ENCODE measurements around the gene TP53TG3E.
"Not testable (repeated sequence)": the region's sequence is repeated elsewhere in the genome, so short reads cannot be mapped to it uniquely, and the experiment has no call there.

TP53TG3E gene, protein sequence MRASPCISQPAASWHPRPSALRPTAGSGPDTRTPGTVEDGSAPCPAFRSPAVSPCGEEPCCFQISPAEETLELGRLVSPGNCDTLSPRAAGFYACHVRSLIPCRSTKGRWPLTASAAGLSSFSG

DNA sequence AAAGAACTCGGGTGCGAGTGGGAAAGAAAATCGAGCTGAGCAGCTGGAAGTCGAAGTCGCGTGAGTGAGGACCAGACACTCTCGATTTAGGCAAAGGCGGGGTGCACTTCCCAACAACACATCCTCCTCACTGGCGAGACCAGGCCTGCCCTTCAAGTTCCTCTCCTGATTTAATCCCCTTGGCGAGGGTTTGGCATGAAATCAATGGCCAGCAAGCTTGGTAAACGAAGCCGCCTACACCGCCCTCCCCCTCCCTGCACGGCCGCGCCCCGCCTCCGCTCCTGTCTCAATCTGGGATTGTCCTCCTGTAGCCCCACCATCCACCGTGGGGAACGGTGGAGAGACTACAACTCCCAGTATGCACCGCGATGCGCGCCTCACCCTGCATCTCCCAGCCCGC, at the start of gene TP53TG3E:
Gene TP53TG3E, plus strand, starts transcription at position 301 of the 400 bp plus-strand sequence. Its CDS starts 68 bp downstream, at position 369.
- DNase-seq = not testable (repeated sequence)

DNA sequence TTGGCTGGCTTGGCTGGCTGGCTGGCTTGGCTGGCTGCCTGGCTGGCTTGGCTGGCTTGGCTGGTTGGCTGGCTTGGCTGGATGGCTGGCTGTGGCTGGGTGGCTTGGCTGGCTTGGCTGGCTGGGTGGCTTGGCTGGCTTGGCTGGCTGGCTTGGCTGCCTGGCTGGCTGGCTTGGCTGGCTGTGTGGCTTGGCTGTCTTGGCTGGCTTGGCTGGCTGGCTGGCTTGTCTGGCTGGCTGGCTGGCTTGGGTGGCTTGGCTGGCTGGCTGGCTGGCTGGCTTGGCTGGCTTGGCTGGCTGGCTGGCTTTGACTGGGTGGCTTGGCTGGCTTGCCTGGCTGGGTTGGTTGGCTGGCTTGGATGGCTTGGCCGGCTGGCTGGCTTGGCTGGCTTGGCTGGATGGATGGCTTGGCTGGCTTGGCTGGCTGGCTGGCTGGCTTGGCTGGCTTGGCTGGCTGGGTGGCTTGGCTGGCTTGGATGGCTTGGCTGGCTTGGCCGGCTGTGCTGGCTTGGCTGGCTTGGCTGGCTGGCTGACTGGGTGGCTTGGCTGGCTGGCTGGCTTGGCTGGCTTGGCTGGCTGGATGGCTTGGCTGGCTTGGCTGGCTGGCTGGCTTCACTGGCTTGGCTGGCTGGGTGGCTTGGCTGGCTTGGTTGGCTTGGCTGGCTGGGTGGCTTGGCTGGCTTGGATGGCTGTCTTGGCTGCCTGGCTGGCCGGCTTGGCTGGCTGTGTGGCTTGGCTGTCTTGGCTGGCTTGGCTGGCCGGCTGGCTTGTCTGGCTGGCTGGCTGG, 32.3 kb downstream of the TP53TG3E start:
- DNase-seq = peak; percentile 14 to 36

DNA sequence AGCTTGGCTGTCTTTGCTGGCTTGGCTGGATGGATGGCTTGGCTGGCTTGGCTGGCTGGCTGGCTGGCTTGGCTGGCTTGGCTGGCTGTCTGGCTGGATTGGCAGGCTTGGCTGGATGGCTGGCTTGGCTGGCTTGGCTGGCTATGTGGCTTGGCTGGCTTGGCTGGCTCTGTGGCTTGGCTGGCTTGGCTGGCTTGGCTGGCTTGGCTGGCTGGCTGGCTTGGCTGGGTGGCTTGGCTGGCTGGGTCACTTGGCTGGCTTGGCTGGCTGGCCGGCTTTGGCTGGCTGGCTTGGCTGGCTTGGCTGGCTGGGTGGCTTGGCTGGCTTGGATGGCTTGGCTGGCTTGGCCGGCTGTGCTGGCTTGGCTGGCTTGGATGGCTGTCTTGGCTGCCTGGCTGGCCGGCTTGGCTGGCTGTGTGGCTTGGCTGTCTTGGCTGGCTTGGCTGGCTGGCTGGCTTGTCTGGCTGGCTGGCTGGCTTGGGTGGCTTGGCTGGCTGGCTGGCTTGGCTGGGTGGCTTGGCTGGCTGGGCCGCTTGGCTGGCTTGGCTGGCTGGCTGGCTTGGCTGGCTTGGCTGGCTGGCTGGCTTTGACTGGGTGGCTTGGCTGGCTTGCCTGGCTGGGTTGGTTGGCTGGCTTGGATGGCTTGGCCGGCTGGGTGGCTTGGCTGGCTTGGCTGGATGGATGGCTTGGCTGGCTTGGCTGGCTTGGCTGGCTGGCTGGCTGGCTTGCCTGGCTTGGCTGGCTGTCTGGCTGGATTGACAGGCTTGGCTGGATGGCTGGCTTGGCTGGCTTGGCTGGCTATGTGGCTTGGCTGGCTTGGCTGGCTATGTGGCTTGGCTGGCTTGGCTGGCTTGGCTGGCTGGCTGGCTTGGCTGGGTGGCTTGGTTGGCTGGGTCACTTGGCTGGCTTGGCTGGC, 33.8 kb downstream of the TP53TG3E start:
- DNase-seq = peak in 1 of 2 donors; percentile 41

DNA sequence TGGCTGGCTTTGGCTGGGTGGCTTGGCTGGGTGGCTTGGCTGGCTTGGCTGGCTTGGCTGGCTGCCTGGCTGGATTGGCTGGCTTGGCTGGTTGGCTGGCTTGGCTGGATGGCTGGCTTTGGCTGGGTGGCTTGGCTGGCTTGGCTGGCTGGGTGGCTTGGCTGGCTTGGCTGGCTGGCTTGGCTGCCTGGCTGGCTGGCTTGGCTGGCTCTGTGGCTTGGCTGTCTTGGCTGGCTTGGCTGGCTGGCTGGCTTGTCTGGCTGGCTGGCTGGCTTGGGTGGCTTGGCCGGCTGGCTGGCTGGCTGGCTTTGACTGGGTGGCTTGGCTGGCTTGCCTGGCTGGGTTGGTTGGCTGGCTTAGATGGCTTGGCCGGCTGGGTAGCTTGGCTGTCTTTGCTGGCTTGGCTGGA, 34.4 kb downstream of the TP53TG3E start:
- peak in 1 of 2 donors; percentile 21 for DNase-seq

DNA sequence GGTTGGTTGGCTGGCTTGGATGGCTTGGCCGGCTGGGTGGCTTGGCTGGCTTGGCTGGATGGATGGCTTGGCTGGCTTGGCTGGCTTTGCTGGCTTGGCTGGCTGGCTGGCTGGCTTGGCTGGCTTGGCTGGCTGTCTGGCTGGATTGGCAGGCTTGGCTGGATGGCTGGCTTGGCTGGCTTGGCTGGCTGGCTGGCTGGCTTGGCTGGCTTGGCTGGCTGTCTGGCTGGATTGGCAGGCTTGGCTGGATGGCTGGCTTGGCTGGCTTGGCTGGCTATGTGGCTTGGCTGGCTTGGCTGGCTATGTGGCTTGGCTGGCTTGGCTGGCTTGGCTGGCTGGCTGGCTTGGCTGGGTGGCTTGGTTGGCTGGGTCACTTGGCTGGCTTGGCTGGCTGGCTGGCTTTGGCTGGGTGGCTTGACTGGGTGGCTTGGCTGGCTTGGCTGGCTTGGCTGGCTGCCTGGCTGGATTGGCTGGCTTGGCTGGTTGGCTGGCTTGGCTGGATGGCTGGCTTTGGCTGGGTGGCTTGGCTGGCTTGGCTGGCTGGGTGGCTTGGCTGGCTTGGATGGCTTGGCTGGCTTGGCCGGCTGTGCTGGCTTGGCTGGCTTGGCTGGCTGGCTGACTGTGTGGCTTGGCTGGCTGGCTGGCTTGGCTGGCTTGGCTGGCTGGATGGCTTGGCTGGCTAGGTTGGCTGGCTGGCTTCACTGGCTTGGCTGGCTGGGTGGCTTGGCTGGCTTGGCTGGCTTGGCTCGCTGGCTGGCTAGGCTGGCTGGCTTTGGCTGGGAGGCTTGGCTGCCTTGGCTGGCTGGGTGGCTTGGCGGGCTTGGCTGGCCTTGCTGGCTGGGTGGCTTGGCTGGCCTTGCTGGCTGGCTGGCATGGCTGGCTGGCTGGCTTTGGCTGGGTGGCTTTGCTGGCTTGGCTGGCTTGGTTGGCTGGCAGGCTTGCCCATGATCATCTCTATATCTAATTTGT, 35.3 kb downstream of the TP53TG3E start:
- peak in 1 of 2 donors; percentile 42 for DNase-seq
